Cortex of kidney (tissue), 1 donor: Measurements from ENCODE around the gene IGFN1.
"Not testable (repeated sequence)": the region's sequence is repeated elsewhere in the genome, so short reads cannot be mapped to it uniquely, and the experiment has no call there.

ENCODE experiments used
- DNase-seq: peaks from one replicate; lab custom pipeline; 2025; lab: John Stamatoyannopoulos, UW

Gene IGFN1

DNA sequence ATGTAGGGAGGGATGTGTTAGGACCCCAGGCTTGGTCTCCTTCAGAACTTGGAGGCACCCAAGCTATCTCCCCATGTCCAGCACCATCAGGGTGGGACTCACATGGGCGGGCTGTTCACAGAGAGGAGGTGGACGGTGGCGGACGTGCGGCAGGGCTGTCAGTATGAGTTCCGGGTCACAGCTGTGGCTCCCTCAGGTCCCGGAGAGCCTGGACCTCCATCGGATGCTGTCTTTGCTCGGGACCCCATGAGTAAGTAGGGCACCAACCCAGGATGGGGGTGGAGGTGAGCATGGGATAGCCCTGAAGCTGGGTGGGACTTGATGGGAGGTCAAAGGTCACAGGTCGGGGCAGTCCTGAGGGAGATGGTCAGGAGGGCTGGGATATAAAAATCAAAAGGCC, 27.8 kb downstream of the IGFN1 start:
- no peak for DNase-seq

- no peak for DNase-seq
Observed at GRCh38 chr1:201219481-201220387, 29.1 kb downstream of the IGFN1 start.

GRCh38 chr1:201220388-201220715, 29.7 kb downstream of the IGFN1 start:
- DNase-seq: no peak

- no peak for DNase-seq
Observed at GRCh38 chr1:201221201-201221846, 30.7 kb downstream of the IGFN1 start.

GRCh38 chr1:201222125-201222524, 31.5 kb downstream of the IGFN1 start:
- no peak for DNase-seq

DNA sequence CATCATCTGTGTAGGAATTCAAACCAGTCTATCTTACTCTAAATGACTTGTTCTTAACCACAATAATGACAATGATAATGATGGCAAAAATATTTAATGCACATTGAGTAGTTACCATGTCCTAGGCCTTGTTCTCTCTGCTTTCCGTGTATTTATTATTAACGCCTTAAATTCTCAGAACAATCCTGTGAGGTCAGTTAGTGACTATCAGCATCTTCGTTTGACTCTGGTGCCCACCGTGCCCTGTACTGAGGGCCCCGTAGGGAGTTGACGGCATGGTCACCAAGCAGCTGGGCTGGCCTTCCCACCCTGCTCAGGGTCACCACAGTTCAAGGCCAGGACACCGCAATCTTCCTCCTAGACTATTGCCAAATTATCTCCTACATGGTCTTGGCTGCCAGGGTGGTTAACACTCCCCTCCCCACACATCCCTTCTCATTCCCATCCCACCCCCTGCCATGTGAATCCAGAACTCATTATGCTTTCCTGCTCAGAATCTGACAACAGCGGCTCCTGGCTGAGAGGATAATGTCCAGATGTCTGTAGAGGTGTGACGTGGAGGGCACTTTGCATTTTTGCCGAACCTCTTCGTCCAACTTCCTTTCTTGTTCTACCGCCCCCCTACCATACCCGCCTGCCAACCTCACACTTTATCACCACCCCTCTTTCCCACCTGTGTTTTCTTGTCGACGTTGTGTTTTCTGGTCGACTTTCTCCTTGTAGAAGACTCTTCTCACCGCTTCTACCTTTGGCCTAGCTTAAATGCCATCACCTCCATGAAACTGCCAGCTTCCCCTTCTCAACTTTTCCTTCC, 33.4 kb downstream of the IGFN1 start:
- no peak for DNase-seq

DNA sequence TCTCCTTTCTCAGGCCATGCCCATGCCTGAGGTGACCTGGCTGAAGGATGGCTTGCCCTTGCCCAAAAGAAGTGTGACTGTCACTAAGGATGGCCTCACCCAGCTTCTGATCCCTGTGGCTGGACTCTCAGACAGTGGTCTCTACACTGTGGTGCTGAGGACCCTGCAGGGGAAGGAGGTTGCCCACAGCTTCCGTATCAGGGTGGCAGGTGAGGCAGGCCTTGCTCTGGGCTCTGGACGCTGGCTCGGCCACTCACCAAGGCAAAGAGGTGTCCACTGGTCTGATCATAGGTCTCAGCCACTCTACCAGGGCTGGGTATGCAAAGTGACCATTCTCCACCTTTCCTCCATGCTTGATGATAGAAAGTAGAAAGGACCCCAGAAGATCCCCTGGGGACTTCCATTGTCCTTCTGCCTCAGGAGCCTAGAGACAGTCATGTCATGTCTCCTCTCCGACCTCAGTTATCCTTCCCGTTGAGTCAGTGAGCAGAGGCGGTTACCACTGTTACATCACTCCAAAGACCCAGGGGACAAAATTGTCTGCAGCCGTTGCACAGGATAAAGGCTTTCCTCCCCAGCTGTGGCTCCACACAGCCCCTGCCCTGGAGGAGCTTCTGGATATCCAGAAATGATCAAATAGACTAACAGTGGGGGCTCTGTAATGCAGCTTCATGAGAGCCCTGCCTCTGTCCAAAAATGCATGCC, 34.2 kb downstream of the IGFN1 start:
- DNase-seq: no peak

- DNase-seq: no peak
Observed at GRCh38 chr1:201226178-201226514, 35.5 kb downstream of the IGFN1 start.

DNA sequence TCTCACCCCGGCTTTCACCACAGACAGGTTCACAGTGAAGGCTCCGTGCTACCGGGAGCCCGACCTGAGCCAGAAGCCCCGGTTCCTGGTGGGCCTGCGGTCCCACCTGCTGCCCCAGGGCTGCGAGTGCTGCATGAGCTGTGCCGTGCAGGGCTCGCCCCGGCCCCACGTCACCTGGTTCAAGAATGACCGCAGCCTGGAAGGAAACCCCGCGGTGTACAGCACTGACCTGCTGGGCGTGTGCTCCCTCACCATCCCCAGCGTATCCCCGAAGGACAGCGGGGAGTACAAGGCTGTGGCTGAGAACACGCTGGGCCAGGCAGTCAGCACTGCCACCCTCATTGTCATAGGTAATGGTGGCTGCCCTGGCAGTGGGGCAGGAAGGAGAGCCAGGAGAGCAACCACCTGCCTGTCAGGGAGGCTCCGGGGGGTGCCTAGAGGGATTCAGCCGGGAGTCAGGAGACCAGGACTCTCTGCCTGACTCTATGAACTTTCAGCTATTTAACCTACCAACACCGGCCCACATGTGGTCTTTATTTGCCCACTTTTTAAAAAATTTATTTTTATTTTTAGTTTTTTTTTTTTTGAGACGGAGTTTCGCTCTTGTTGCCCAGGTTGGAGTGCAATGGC, 36.4 kb downstream of the IGFN1 start:
- DNase-seq: no peak

DNA sequence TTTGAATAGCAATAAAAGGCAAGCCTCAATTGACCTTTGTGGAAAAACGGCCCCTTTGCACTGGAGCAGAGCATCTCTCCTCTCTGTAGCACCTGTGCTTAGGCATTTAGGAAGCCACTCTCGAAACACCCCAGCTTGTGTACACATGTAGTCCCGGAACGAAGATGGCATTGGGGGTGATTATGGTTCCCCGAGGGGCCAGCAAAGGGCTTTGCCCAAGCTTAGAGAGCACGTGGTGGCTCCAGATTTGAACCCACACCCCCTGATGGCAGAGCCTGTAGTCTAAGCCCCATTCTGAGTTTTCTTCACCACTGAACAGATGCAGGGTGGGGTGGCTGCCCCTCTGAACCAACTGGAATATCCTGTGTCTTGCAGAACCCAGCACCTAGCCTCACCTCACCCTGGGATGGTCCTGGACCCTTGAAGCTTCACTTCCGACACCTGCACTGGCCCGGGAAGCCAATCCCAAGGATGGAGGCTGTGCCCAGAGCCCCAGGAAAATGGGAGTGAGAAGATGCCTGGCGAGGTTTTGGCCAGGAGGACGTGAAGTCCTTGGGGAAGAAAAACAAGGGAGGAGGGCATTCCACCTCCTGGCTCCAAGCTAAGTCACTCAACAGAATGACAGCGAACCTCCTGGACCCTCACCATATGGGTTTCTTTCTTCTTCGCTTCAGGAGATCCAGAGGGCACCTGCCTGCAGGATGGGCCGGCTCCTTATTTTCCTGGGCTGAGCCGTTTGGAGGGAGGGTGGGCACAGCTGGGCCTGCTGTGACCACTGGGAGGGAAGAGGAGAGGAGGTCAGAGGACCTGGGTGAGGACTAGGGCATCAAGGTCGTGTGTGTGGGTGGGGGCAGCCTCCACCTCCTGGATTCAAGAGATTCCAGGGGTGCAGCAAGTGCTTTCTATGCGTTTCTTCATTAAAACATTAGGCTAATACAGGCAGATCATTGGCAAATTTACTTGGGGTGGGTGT, 37.7 kb downstream of the IGFN1 start:
- no peak for DNase-seq

GRCh38 chr1:201229095-201229494, 38.5 kb downstream of the IGFN1 start:
- DNase-seq: no peak

GRCh38 chr1:201229771-201230635, 39.4 kb downstream of the IGFN1 start:
- no peak for DNase-seq

DNA sequence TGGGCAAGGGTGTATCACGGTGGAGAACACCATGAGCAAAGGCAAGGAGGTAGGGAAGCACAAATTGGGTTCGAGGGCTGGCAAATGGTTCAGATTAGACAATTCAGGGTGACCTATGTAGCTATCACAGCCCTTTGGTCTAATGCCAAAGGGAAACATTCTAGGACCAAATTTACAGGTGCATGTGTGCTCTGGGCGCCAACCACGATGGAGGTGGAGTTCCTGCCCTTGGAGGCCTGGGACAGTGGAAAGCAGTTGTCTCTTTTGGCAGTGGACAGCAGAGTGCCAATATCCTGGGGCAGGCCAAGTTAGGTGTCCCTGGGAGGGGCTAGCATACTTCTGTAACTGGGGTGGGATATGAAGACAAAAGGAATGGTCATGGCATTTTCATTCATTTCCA, 40.1 kb downstream of the IGFN1 start:
- no peak for DNase-seq

GRCh38 chr1:201239646-201240045, 49.0 kb downstream of the IGFN1 start:
- DNase-seq: not testable (repeated sequence)

DNA sequence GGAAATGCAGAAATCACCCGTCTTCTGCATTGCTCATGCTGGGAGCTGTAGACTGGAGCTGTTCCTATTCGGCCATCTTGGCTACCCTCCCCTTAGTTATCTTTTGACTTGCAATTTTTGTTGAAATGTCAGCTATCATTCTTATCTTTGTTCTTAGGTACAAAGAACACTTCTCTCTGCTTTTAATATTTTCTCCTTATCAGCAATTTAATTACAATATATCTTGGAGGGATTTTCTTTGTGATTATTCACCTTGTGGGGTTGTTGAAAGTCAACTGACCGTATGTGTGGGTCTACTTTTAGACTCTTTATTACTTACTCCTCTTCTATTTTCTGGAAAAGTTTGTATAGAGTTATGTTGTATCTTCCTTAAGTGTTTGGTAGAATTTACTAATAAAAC, 49.5 kb downstream of the IGFN1 start:
- no peak for DNase-seq

- no peak for DNase-seq
Observed at GRCh38 chr1:201241736-201242135, 51.1 kb downstream of the IGFN1 start.

GRCh38 chr1:201245082-201245481, 54.5 kb downstream of the IGFN1 start:
- DNase-seq: no peak

DNA sequence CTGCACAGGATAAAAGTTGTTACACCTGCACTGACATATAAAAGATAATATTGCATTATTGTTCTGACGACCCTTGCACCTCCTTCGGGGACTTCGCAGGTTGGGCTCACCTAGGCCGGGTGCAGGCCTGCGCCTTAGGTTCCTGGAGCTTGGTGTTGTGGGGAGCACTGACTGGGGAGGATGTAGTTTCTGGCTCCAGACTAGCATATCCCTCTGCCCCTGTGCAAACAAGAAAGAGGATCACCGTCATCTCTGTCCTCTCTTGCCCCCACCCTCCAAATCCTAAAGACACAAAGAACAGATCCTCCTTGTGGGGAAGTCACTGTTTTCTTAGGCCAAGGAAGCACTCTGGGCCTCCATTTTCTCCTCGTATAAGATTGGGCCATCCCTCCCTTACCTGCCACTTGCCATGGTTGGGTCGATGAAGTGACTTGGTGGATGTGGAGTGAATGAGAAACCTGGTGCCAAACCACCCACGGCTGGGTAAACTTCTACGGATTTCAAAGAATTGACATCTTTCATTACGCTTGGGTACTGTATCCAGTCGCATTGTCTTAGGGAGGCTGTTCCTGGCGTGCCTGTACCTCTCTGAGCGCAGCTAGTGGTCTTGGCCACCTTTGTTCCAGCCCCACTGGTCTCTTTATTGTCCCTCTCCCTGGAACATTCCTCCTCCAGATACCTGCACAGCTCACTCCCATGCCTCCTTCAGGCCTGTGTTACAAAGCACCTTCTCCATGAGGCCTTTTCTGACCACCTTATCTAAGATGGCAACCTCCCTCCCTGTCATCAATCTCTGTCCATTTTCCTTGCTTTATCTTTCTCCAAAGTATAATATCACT, 58.3 kb downstream of the IGFN1 start:
- no peak for DNase-seq
